GM23338 (cell line): ENCODE data around the gene ACTR10. TPM values are rescaled to one million over a fixed set of nuclear protein-coding genes. Genes with fewer than 3 reads are reported as not detected.

Experiments used
- ATAC-seq: fragments of 200-7000 bp; cut with Tn5 transposase; 3 replicates; pipeline ENCODE4 v1.9.1; 2020
- DNase-seq: peaks from one replicate; pipeline ENCODE4 v3.0.0-alpha.2; 2015; ENCODE audit warnings: low spot score
- H2AFZ ChIP-seq: fragments of 200-600 bp; sonication (generic); 2 replicates; pipeline ENCODE4 v1.8.0; 2016; ENCODE audit warnings: antibody characterized with exemption, mild to moderate bottlenecking, moderate library complexity
- H3F3A ChIP-seq: fragments of 200-600 bp; sonication (generic); replicated peaks from 2 replicates; pipeline ENCODE4 v1.8.0; 2017; ENCODE audit warnings: antibody characterized with exemption, mixed run types, low read depth
- H3K27ac ChIP-seq: fragments of 200-600 bp; sonication (generic); 2 replicates; pipeline ENCODE4 v1.6.1; 2016; ENCODE audit warnings: low read depth
- H3K27me3 ChIP-seq: fragments of 200-600 bp; sonication (generic); 2 replicates; pipeline ENCODE4 v1.8.0; 2016; ENCODE audit warnings: mild to moderate bottlenecking, mixed run types, moderate library complexity; ENCODE audit not compliant: insufficient read depth
- H3K36me3 ChIP-seq: fragments of 200-600 bp; sonication (generic); 2 replicates; pipeline ENCODE4 v1.8.0; 2016; ENCODE audit warnings: mild to moderate bottlenecking; ENCODE audit not compliant: insufficient read depth
- H3K4me1 ChIP-seq: fragments of 200-600 bp; sonication (generic); 2 replicates; pipeline ENCODE4 v1.8.0; 2016; ENCODE audit warnings: mild to moderate bottlenecking, moderate library complexity; ENCODE audit not compliant: insufficient read depth
- H3K4me2 ChIP-seq: fragments of 200-600 bp; sonication (generic); 2 replicates; pipeline ENCODE4 v1.7.1; 2017; ENCODE audit warnings: mixed run types
- H3K4me3 ChIP-seq: fragments of 200-600 bp; sonication (generic); 2 replicates; pipeline ENCODE4 v1.6.1; 2016; ENCODE audit warnings: mixed run types
- H3K79me2 ChIP-seq: fragments of 200-600 bp; sonication (generic); replicated peaks from 2 replicates; pipeline ENCODE4 v1.8.0; 2017; ENCODE audit warnings: mild to moderate bottlenecking; ENCODE audit not compliant: insufficient read depth
- H3K9me2 ChIP-seq: fragments of 200-600 bp; sonication (generic); 2 replicates; pipeline ENCODE4 v1.8.0; 2017; ENCODE audit not compliant: insufficient read depth
- H4K20me1 ChIP-seq: fragments of 200-600 bp; sonication (generic); replicated peaks from 2 replicates; pipeline ENCODE4 v1.8.0; 2017; ENCODE audit warnings: mild to moderate bottlenecking; ENCODE audit not compliant: insufficient read depth
- H3K27ac Mint-ChIP-seq: 2 replicates; pipeline ENCODE4 v1.8.0; 2020; ENCODE audit warnings: inconsistent platforms, mild to moderate bottlenecking, moderate library complexity, mixed read lengths
- H3K27me3 Mint-ChIP-seq: 3 replicates; pipeline ENCODE4 v1.8.0; 2022; ENCODE audit warnings: low read depth, mild to moderate bottlenecking, moderate library complexity, mixed read lengths, inconsistent platforms; ENCODE audit not compliant: insufficient read depth, poor library complexity
- H3K36me3 Mint-ChIP-seq: 3 replicates; pipeline ENCODE4 v1.8.0; 2021; ENCODE audit warnings: low read depth, mild to moderate bottlenecking, inconsistent platforms, moderate library complexity, mixed read lengths
- H3K4me1 Mint-ChIP-seq: 3 replicates; pipeline ENCODE4 v1.8.0; 2020; ENCODE audit warnings: mild to moderate bottlenecking, inconsistent platforms, mixed read lengths
- H3K4me3 Mint-ChIP-seq: 3 replicates; pipeline ENCODE4 v1.8.0; 2021; ENCODE audit warnings: moderate library complexity, mild to moderate bottlenecking, inconsistent platforms, mixed read lengths
- H3K9me3 Mint-ChIP-seq: 3 replicates; pipeline ENCODE4 v1.8.0; 2020; ENCODE audit warnings: moderate library complexity, mild to moderate bottlenecking, inconsistent platforms, mixed read lengths
- CREB1 ChIP-seq: fragments of 250-450 bp; sonication (Bioruptor Pico); IDR thresholded peaks from 2 replicates; pipeline ENCODE4 v1.5.0; 2020; ENCODE audit warnings: low read depth, mild to moderate bottlenecking, moderate library complexity
- CTCF ChIP-seq, 2 experiments: fragments of 200-600 bp in 1 of 2; sonication (generic) in 1 of 2; conservative IDR thresholded peaks; 2 replicates each; pipeline versions ENCODE4 v1.5.1 to v1.6.1; 2016 to 2017; ENCODE audit warnings: antibody characterized with exemption in 2 of 2, low read depth in 2 of 2, mild to moderate bottlenecking in 2 of 2, moderate library complexity in 1 of 2
- EZH2 ChIP-seq: fragments of 200-600 bp; sonication (generic); IDR thresholded peaks from one replicate; pipeline ENCODE4 v1.8.0; 2017; ENCODE audit warnings: antibody characterized with exemption, mild to moderate bottlenecking, low read depth; ENCODE audit not compliant: unreplicated experiment
- JUNB ChIP-seq: IDR thresholded peaks from one replicate; pipeline ENCODE4 v1.6.1; 2016; ENCODE audit warnings: antibody characterized with exemption; ENCODE audit not compliant: unreplicated experiment
- NANOG ChIP-seq: IDR thresholded peaks from 2 replicates; pipeline ENCODE4 v1.6.1; 2016; ENCODE audit warnings: antibody characterized with exemption, borderline replicate concordance
- POLR2AphosphoS5 ChIP-seq: IDR thresholded peaks from 2 replicates; pipeline ENCODE4 v1.6.1; 2016; ENCODE audit warnings: antibody characterized with exemption, low read depth
- REST ChIP-seq: IDR thresholded peaks from one replicate; pipeline ENCODE4 v1.6.1; 2018; ENCODE audit warnings: antibody characterized with exemption; ENCODE audit not compliant: unreplicated experiment
- STAT1 ChIP-seq: IDR thresholded peaks from one replicate; pipeline ENCODE4 v1.6.1; 2016; ENCODE audit warnings: antibody characterized with exemption; ENCODE audit not compliant: unreplicated experiment
- ZNF114 ChIP-seq: fragments of 250-450 bp; sonication (Bioruptor Pico); IDR thresholded peaks from 2 replicates; pipeline ENCODE4 v1.5.0; 2020; ENCODE audit warnings: mild to moderate bottlenecking, moderate library complexity
- polyA plus RNA-seq: library from polyadenylated mRNA; unstranded; fragments of >200 nt; fragmentation: Nextera tagmentation; extraction: Ambion mirVana; gene quantifications from 2 replicates; pipeline ENCODE4 v1.2.1, GENCODE V29; 2016
- total RNA-seq: library from RNA; depleted of rRNA; stranded (reverse); fragments of >200 nt; shearing (Covaris generic); gene quantifications from 2 replicates; pipeline ENCODE4 v1.2.3, GENCODE V29; 2014

ACTR10 gene
- total and polyA plus RNA-seq, 2 experiments from 2014 or later: 30.8 to 50.2 TPM

- no peaks in the 10 kb centered on the region; the same call in 1 of the 2 replicates for H3K36me3 ChIP-seq
- no peaks in the 10 kb centered on the region for H3K4me1 ChIP-seq
- H2AFZ ChIP-seq: no peak overlapping the region
- H3K9me2 ChIP-seq: no peaks in the 10 kb centered on the region
- no peak overlapping the region for H3K4me3 ChIP-seq
- no peaks in the 10 kb centered on the region for H4K20me1 ChIP-seq
- DNase-seq: no peak
- peaks cover 4% of the 10 kb centered on the region; the same call in 1 of the 3 replicates for H3K36me3 Mint-ChIP-seq
- no peak for ATAC-seq
- H3K4me3 Mint-ChIP-seq: no peak overlapping the region
- H3K4me2 ChIP-seq: no peak overlapping the region
- TF ChIP-seq JUNB: no peak
- no peak for TF ChIP-seq CREB1
- H3K27ac Mint-ChIP-seq: no peak overlapping the region
- no peak overlapping the region for H3K27ac ChIP-seq
- peaks cover 1% of the 10 kb centered on the region for H3K27me3 Mint-ChIP-seq
- no peaks in the 10 kb centered on the region for H3K79me2 ChIP-seq
- H3F3A ChIP-seq: no peaks in the 10 kb centered on the region
- no peaks in the 10 kb centered on the region for H3K9me3 Mint-ChIP-seq
- H3K27me3 ChIP-seq: no peaks in the 10 kb centered on the region
- no peaks in the 10 kb centered on the region for H3K4me1 Mint-ChIP-seq
These were observed 27.3 kb downstream of the ACTR10 start for GRCh38 chr14:58227096-58227819.

GRCh38 chr14:58238252-58239243 lies 38.6 kb downstream of the ACTR10 start:
- H3K27ac Mint-ChIP-seq: no peak overlapping the region
- peaks cover 14% of the 10 kb centered on the region for H3K4me1 ChIP-seq
- no peaks in the 10 kb centered on the region; the same call in 1 of the 2 replicates for H3F3A ChIP-seq
- ATAC-seq (peak; percentile 67), DNase-seq (peak; percentile 60)
- peak; percentile 26; the same call in 1 of the 2 replicates for TF ChIP-seq POLR2AphosphoS5
- TF ChIP-seq EZH2: no peak
- no peaks in the 10 kb centered on the region; the same call in 2 of the 3 replicates for H3K4me1 Mint-ChIP-seq
- no peak overlapping the region for H3K4me3 Mint-ChIP-seq
- no peaks in the 10 kb centered on the region for H4K20me1 ChIP-seq
- H3K9me3 Mint-ChIP-seq: peaks cover 2% of the 10 kb centered on the region; the same call in 2 of the 3 replicates
- peaks cover 5% of the 10 kb centered on the region for H3K27me3 Mint-ChIP-seq
- no peaks in the 10 kb centered on the region for H3K79me2 ChIP-seq
- H3K27ac ChIP-seq: peak overlapping the region; percentile 73; the same call in 1 of the 2 replicates
- peak overlapping the region; percentile 77 for H3K4me3 ChIP-seq
- peak overlapping the region; percentile 81 for H3K4me2 ChIP-seq
- no peaks in the 10 kb centered on the region for H3K27me3 ChIP-seq
- H3K9me2 ChIP-seq: no peaks in the 10 kb centered on the region
- H2AFZ ChIP-seq: peak overlapping the region; percentile 49; the same call in 1 of the 2 replicates
- no peaks in the 10 kb centered on the region for H3K36me3 Mint-ChIP-seq
- no peaks in the 10 kb centered on the region for H3K36me3 ChIP-seq

GRCh38 chr14:58239244-58240195 lies 39.6 kb downstream of the ACTR10 start:
- no peaks in the 10 kb centered on the region for H3K36me3 ChIP-seq
- Mint-ChIP-seq H3K9me3 (peaks cover 2% of the 10 kb centered on the region; the same call in 2 of the 3 replicates), H3K4me1 (peaks cover 5% of the 10 kb centered on the region; the same call in 2 of the 3 replicates), H3K36me3 (no peaks in the 10 kb centered on the region), H3K4me3 (no peak overlapping the region), H3K27ac (no peak overlapping the region), H3K27me3 (peaks cover 5% of the 10 kb centered on the region)
- H3K79me2 ChIP-seq: no peaks in the 10 kb centered on the region
- no peaks in the 10 kb centered on the region for H3K27me3 ChIP-seq
- peak overlapping the region; percentile 16; the same call in 1 of the 2 replicates for H3K27ac ChIP-seq
- H2AFZ ChIP-seq: peak overlapping the region; percentile 54
- DNase-seq (peak; percentile 67), ATAC-seq (peak; percentile 35)
- peaks cover 15% of the 10 kb centered on the region for H3K4me1 ChIP-seq
- H3K4me3 ChIP-seq: peak overlapping the region; percentile 77
- H3K4me2 ChIP-seq: peak overlapping the region; percentile 81
- H3F3A ChIP-seq: no peaks in the 10 kb centered on the region; the same call in 1 of the 2 replicates
- H4K20me1 ChIP-seq: no peaks in the 10 kb centered on the region
- H3K9me2 ChIP-seq: no peaks in the 10 kb centered on the region
- TF ChIP-seq EZH2 (no peak), NANOG (peak; percentile 22; the same call in 1 of the 2 replicates), REST (no peak), CTCF (conservative IDR thresholded peaks at IDR 0.05; ENCODE audit: low read depth in 2 of 2) (no peak), ZNF114 (CRISPR knock-in tag) (no peak), STAT1 (no peak)
